GM18873 (cell line): ENCODE data around the gene ACSM2A.
"Not testable (repeated sequence)": the region's sequence is repeated elsewhere in the genome, so short reads cannot be mapped to it uniquely, and the experiment has no call there.

Experiments
- ATAC-seq: cut with Tn5 transposase; IDR thresholded peaks from one replicate; pipeline ENCODE4 v1.9.1; 2021; ENCODE audit warnings: mild to moderate bottlenecking, moderate library complexity, moderate number of reproducible peaks; ENCODE audit not compliant: unreplicated experiment, low FRiP score

The ACSM2A gene

GRCh38 chr16:20446652-20447393 lies 4.5 kb upstream of the ACSM2A start:
- ATAC-seq: not testable (repeated sequence)

DNA sequence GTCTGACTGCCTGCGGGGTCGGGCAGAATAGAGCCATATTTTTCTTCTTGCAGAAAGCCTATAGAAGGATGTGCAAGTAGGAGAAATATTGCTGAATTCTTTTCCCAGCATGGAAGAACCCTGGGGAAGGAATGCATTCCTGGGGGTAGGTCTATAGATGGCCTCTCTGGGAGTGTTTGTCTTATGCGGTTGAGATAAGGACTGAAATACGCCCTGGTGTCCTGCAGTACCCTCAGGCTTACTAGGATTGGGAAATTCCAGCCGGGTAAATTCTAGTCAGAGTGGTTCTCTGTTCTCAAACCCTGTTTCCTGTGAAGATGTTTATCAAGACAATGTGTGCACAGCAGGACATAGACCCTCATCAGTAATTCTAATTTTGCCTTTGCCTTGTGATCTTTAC lies 2.3 kb downstream of the ACSM2A start:
- ATAC-seq: not testable (repeated sequence)

GRCh38 chr16:20459227-20459626 lies 7.9 kb downstream of the ACSM2A start:
- not testable (repeated sequence) for ATAC-seq

DNA sequence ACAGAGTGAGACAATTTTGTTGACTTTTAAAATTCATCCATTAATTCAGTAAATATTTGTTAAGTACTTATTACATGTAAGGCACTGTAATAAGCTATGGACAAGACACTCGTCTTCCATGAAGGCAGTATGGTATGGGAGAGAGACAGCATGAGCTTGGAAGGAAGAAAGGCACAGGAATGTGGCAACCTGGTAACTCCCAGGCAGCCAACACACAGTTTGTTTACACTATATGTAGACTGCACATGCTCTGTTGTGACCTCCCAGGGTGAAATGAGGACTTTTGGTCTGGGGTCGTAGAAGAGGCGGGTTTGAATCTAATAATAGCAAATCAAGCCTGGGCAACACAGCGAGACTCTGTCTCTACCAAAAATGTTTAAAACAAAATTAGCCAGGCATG lies 9.0 kb downstream of the ACSM2A start:
- ATAC-seq: not testable (repeated sequence)

GRCh38 chr16:20468954-20469353 lies 17.6 kb downstream of the ACSM2A start:
- ATAC-seq: not testable (repeated sequence)

- ATAC-seq: not testable (repeated sequence)
Observed at GRCh38 chr16:20469930-20470329, 18.6 kb downstream of the ACSM2A start.

DNA sequence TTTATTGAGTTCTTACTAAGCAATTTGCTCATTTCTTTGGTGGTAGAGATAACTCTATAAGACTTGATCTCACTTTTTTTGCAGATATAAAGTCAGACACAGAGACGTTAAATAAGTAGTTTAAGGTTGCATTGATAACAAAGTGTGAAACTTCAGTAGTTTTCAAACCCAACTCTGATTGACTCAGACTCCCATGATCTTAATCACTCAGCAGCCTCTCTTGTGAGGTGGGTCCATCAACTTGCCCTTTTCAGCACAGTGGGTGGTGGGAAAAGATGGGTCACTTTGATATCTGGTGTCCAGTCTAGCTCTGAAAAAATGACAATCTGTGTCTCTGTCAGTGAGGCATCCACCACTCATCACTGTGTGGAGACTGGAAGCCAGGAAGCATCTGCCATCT lies 19.4 kb downstream of the ACSM2A start:
- ATAC-seq: not testable (repeated sequence)

DNA sequence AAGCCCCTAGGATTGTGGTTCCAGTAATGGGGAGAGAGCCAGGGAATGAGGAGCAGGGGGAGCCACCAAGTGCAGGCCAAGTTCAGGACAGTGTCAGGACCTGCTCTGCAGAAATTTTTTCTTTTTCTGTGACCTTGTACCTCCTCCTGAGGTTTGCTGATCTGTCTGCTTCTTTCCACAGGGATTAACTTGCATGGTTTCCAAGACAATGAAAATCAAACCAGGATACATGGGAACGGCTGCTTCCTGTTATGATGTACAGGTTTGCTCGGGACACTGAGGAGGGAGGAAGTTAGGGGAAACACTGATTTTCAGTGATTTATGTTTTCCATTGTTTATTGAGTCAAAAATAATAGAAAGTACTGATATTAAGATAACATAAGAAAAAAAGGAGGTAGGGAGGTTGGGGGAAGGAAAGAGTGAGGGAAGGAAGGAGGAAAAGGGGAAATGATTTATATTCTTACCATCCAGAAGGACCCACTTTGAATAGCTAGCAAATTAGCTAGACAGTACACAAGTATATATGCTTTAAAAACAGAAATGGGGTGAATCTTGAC lies 25.9 kb downstream of the ACSM2A start:
- not testable (repeated sequence) for ATAC-seq

GRCh38 chr16:20483989-20484388 lies 32.7 kb downstream of the ACSM2A start:
- ATAC-seq: not testable (repeated sequence)

- no peak for ATAC-seq
Observed at GRCh38 chr16:20484726-20485125, 33.4 kb downstream of the ACSM2A start.

GRCh38 chr16:20485408-20485807 lies 34.1 kb downstream of the ACSM2A start:
- ATAC-seq: no peak

DNA sequence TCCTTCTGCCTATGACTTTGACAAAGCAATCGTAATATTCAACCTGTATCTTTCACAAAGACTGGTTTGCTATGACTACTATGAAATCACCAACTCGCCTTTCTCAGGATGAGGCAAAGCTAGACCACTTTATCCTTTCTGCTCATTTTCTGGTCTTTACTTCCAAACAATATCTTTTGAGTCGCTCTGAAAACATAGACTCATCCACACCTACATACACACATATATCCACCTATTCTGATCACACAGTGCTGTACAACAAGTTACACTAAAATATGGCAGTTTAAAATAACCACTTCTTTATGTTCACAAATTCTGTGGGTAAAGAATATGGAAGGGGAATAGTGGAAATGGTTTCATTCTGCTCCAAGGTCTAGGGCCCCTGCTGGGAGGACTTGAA lies 39.7 kb downstream of the ACSM2A start:
- not testable (repeated sequence) for ATAC-seq

DNA sequence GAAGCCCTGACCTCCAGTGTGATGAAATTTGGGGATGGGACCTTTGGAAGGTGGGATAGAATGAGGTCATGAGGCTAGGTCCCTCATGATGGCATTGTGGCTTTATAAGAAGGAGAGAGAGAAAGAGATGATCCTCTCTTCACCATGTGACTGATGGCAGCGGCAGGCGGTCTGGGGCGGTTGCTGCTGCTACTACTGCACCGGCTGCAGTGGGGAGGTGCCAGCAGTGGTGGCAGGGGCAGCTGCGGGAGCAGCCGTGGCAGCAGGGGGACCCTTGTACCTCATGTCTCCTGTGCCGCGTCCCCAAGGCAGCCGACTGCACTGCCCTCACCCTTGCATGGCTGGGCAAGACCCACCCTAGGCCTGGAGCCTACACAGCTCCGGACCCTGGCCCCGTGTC lies 40.1 kb downstream of the ACSM2A start:
- ATAC-seq: not testable (repeated sequence)

GRCh38 chr16:20504418-20504817 lies 53.1 kb downstream of the ACSM2A start:
- ATAC-seq: no peak

GRCh38 chr16:20507280-20507679 lies 56.0 kb downstream of the ACSM2A start:
- no peak for ATAC-seq

DNA sequence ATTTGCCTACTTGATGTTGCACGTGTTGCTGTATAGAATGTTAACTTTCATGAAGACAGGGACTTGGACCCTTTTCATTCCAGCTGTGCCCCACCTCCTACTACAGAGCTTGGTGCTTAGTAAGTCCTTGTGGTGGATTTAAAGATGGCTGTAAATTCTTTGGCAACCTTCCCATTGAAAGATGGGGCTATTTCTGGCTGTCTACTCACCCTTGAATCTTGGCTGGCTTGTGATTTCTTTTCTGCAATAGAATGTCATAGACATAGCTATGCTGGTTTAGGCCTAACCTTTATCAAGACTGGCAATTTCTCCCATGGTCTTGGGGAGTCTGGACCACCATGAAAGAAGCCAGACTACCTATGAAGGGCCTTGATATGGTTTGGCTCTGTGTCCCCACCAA lies 59.0 kb downstream of the ACSM2A start:
- ATAC-seq: no peak

- ATAC-seq: no peak
Observed at GRCh38 chr16:20515688-20516090, 64.4 kb downstream of the ACSM2A start.

DNA sequence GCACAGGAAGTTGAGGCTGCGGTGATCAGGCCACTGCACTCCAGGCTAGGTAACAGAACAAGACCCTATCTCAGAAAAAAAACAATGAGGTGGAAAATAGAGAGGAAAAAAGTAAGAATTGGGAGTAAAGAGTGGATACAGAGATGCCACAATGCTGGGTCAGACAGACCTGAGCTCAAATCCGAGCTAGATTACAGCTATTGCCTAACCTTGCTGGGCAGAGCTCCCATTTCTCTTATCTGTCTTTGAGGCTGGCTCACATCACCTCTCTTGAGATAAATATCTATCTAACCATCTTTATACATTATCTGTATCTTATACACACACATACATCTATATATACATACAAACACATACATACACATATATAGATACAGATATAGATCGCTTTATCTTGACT lies 65.8 kb downstream of the ACSM2A start:
- ATAC-seq: no peak

DNA sequence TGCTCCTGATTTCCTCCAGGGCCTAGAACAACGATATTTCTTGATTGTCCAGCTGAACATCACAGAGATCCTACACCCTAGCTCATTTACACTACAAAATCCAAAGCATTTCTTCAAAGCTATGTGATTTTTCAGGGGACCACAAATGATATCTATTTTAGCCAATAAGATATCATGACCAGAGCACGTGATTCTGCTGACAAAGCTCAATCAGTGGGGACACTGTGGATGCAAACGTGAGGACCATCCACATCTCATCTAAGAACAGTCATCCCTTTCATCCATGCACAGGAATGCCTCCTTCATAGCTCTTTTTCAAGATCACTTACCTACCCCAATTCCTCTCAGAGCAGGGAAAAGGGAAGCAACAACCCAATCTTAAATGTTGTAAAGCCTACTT lies 67.9 kb downstream of the ACSM2A start:
- ATAC-seq: no peak

DNA sequence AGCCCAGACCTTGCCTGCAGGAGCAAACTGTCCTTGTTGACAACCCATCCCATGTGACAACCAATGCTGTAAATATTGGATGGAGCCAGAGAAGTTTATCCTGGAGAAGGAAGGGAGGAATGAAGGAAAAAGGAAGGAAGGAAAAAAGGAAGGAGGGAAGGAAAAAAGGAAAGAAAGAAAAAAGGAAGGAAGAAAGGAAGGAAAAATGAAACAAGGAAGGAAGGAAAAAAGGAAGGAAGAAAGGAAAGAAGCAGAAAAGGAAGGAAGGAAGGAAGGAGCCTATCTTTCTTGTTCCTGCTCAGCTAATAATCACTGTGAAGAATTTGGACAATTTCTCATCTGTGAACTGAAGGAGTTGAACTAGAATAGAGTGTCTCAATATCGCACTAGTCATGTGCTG lies 68.8 kb downstream of the ACSM2A start:
- ATAC-seq: no peak

DNA sequence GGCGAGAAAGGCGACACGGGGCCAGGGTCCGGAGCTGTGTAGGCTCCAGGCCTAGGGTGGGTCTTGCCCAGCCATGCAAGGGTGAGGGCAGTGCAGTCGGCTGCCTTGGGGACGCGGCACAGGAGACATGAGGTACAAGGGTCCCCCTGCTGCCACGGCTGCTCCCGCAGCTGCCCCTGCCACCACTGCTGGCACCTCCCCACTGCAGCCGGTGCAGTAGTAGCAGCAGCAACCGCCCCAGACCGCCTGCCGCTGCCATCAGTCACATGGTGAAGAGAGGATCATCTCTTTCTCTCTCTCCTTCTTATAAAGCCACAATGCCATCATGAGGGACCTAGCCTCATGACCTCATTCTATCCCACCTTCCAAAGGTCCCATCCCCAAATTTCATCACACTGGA lies 80.5 kb downstream of the ACSM2A start:
- not testable (repeated sequence) for ATAC-seq

- ATAC-seq: not testable (repeated sequence)
Observed at GRCh38 chr16:20532284-20532792, 81.0 kb downstream of the ACSM2A start.
